Measurements from ENCODE around the gene RNF11.
A peak's percentile ranks its signal among the peaks of the same experiment; 100 is the strongest.

DNA sequence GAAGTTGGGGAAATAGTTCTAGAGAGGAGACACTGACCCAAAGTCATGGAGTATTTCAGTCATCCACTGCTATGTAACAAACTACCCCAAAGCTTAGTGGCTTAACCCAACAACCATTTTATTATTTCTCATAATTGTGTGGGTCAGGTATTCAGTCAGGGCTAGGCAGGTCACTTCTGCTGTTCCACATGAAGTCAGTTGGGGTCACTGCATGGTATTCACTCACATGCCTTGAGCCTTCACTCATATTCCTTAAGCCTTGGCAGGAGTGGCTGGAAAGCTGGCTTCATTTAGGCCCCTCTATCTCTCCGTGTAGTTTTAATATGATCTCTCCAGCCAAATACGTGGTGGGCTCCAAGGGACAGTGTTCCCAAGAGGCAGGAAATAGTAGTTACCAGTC lies 17.5 kb upstream of the RNF11 start:
- TF ChIP-seq SP2 (IDR thresholded peaks at IDR 0.05; ENCODE audit: low read length) (no peak), SRF (IDR thresholded peaks at IDR 0.05; ENCODE audit: low read depth, low read length) (no peak), CTCF (IDR thresholded peaks at IDR 0.05; ENCODE audit: control extremely low read depth in 1 of 3, insufficient read depth in 1 of 3, low read depth in 1 of 3, low read length in 3 of 3) (peak in 1 of 3 experiments; percentile 18; a peak in 1 of 4 replicates), SP1 (IDR thresholded peaks at IDR 0.05; ENCODE audit: low read depth, low read length) (no peak), TAF1 (IDR thresholded peaks at IDR 0.05; ENCODE audit: low read depth, low read length) (no peak), USF2 (IDR thresholded peaks at IDR 0.05; ENCODE audit: low read length) (no peak), BRCA1 (IDR thresholded peaks at IDR 0.05; ENCODE audit: low read depth, low read length) (no peak), TEAD4 (IDR thresholded peaks at IDR 0.05; ENCODE audit: low read depth, low read length) (no peak)
